GM20000 (cell line): Measurements from ENCODE around the gene NPSR1.
"Not testable (repeated sequence)": the region's sequence is repeated elsewhere in the genome, so short reads cannot be mapped to it uniquely, and the experiment has no call there.

Experiments used
- DNase-seq: peaks from one replicate; pipeline ENCODE4 v3.0.0; 2012; ENCODE audit warnings: low spot score
- CTCF ChIP-seq: IDR thresholded peaks from 2 replicates; pipeline ENCODE4 v1.5.1; 2012; ENCODE audit warnings: mild to moderate bottlenecking, control low read depth; ENCODE audit errors: extremely low read depth, missing control alignments

The NPSR1 gene

GRCh38 chr7:34879871-34880270, 221.9 kb downstream of the NPSR1 start:
- DNase-seq = no peak
- TF ChIP-seq CTCF = no peak

- not testable (repeated sequence) for DNase-seq
Measured at GRCh38 chr7:34883855-34884254, 225.8 kb downstream of the NPSR1 start.

GRCh38 chr7:34886856-34887255, 228.8 kb downstream of the NPSR1 start:
- TF ChIP-seq CTCF = no peak
- no peak for DNase-seq

- no peak for DNase-seq
- no peak for TF ChIP-seq CTCF
Measured at GRCh38 chr7:34889951-34890350, 231.9 kb downstream of the NPSR1 start.

- no peak for DNase-seq
- no peak for TF ChIP-seq CTCF
Measured at GRCh38 chr7:34895202-34895601, 237.2 kb downstream of the NPSR1 start.
